ENCODE measurements around the gene MYO18B. TPM values are rescaled to one million over a fixed set of nuclear protein-coding genes. Genes with fewer than 3 reads are reported as not detected.

The MYO18B gene
- total RNA-seq, 2 donors from 2014 or later = 0.11 TPM; not detected in 1

- Histone ChIP-seq H3K36me3 (no peaks in the 10 kb centered on the region), H3K9ac (ENCODE audit: low read depth in 2 of 2, low read length in 2 of 2) (no peak overlapping the region), H3K27me3 (no peaks in the 10 kb centered on the region), H3K27ac (no peak overlapping the region), H3K9me3 (no peaks in the 10 kb centered on the region), H3K4me3 (no peak overlapping the region), H3K4me1 (no peaks in the 10 kb centered on the region)
- intact Hi-C loops (cut with DNase I) = no loop called here
- no peak for TF ChIP-seq CTCF (IDR thresholded peaks at IDR 0.05)
- DNase-seq = no peak
Measured at GRCh38 chr22:25696763-25697162, 45.2 kb upstream of the MYO18B start.

- no peak for TF ChIP-seq CTCF (IDR thresholded peaks at IDR 0.05)
- no peaks in the 10 kb centered on the region for H3K36me3 ChIP-seq
- no peaks in the 10 kb centered on the region for H3K4me1 ChIP-seq
- no peak overlapping the region for H3K27ac ChIP-seq
- H3K9me3 ChIP-seq = no peaks in the 10 kb centered on the region
- DNase-seq = no peak
- no peak overlapping the region for H3K9ac ChIP-seq (ENCODE audit: low read depth in 2 of 2, low read length in 2 of 2)
- H3K27me3 ChIP-seq = no peaks in the 10 kb centered on the region
- intact Hi-C loops (cut with DNase I) = no loop called here
- H3K4me3 ChIP-seq = no peak overlapping the region
Measured at GRCh38 chr22:25697181-25697664, 44.8 kb upstream of the MYO18B start.

- no peak for TF ChIP-seq CTCF (IDR thresholded peaks at IDR 0.05)
- no peak for DNase-seq
- intact Hi-C loops (cut with DNase I) = no loop called here
- Histone ChIP-seq H3K27me3 (no peaks in the 10 kb centered on the region), H3K27ac (no peak overlapping the region), H3K4me3 (no peak overlapping the region), H3K9ac (ENCODE audit: low read depth in 2 of 2, low read length in 2 of 2) (no peak overlapping the region), H3K36me3 (no peaks in the 10 kb centered on the region), H3K9me3 (no peaks in the 10 kb centered on the region), H3K4me1 (no peaks in the 10 kb centered on the region)
Measured at GRCh38 chr22:25697978-25698377, 44.0 kb upstream of the MYO18B start.

- Histone ChIP-seq H3K36me3 (no peaks in the 10 kb centered on the region), H3K27me3 (no peaks in the 10 kb centered on the region), H3K4me3 (no peak overlapping the region), H3K9me3 (no peaks in the 10 kb centered on the region), H3K27ac (no peak overlapping the region), H3K9ac (ENCODE audit: low read depth in 2 of 2, low read length in 2 of 2) (no peak overlapping the region), H3K4me1 (no peaks in the 10 kb centered on the region)
- intact Hi-C loops (cut with DNase I) = no loop called here
- no peak for DNase-seq
- no peak for TF ChIP-seq CTCF (IDR thresholded peaks at IDR 0.05)
Measured at GRCh38 chr22:25698461-25698860, 43.5 kb upstream of the MYO18B start.

- Histone ChIP-seq H3K9ac (ENCODE audit: low read depth in 2 of 2, low read length in 2 of 2) (no peak overlapping the region), H3K4me1 (no peaks in the 10 kb centered on the region), H3K27me3 (no peaks in the 10 kb centered on the region), H3K36me3 (no peaks in the 10 kb centered on the region), H3K9me3 (no peaks in the 10 kb centered on the region), H3K27ac (no peak overlapping the region), H3K4me3 (no peak overlapping the region)
- no peak for DNase-seq
- intact Hi-C loops (cut with DNase I) = no loop called here
- no peak for TF ChIP-seq CTCF (IDR thresholded peaks at IDR 0.05)
Measured at GRCh38 chr22:25698978-25699377, 43.0 kb upstream of the MYO18B start.

Measured in colonic mucosa (tissue), 4 donors.